Bronchial epithelial cell (primary cell): ENCODE measurements around the gene CDK6. TPM values are rescaled to one million over a fixed set of nuclear protein-coding genes. Genes with fewer than 3 reads are reported as not detected.

Source experiments
- DNase-seq: peaks from one replicate; pipeline ENCODE4 v3.0.0-alpha.2; 2010; ENCODE audit warnings: low read depth
- FAIRE-seq: peaks from 2 replicates; lab custom pipeline; 2011; peaks lifted over from hg19 to GRCh38; lab: Jason Lieb, UNC
- H3K27me3 ChIP-seq: 2 replicates; pipeline ENCODE4 v1.5.1; 2011; ENCODE audit warnings: low read length; ENCODE audit not compliant: control insufficient read depth, insufficient read depth
- H3K36me3 ChIP-seq: 2 replicates; pipeline ENCODE4 v1.5.1; 2011; ENCODE audit warnings: low read length; ENCODE audit not compliant: control insufficient read depth, insufficient read depth
- H3K4me3 ChIP-seq: 2 replicates; pipeline ENCODE4 v1.5.1; 2011; ENCODE audit warnings: mild to moderate bottlenecking, low read depth, low read length, control low read depth
- total RNA-seq: library from RNA; depleted of rRNA; stranded (reverse); fragments of >200 nt; gene quantifications from 2 replicates; pipeline ENCODE4 v1.2.1, GENCODE V29; 2014
- TF ChIP-seq, protein P1 (sequence below): IDR thresholded peaks from 2 replicates; pipeline ENCODE4 v1.5.1; 2011; ENCODE audit warnings: mild to moderate bottlenecking, moderate library complexity, low read length, control low read depth, inconsistent platforms; ENCODE audit not compliant: insufficient read depth, severe bottlenecking

Gene CDK6
- total RNA-seq, 1 donor from 2014 or later = 52.9 TPM

DNA sequence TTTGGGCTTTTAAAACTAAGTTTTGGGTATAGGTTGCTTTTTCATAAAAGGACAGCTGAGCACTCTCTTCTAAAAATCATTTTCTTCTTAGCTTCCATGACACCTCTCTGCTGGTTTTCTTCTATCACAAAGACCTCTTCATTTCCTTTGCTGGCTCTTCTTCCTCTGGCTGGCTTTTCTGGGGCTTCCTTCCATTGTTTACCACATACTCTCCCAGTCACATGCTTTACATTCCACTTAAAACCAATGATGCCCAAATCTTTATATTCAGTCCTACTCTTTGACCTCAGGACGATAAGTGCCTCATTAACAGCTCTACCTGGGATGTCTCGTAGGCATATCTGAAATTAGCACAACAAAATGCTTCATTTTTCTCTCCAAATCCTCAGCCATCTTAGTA is 273.0 kb downstream of the CDK6 start:
- H3K4me3 ChIP-seq = no peak overlapping the region
- H3K27me3 ChIP-seq = no peaks in the 10 kb centered on the region
- TF ChIP-seq, protein P1, sequence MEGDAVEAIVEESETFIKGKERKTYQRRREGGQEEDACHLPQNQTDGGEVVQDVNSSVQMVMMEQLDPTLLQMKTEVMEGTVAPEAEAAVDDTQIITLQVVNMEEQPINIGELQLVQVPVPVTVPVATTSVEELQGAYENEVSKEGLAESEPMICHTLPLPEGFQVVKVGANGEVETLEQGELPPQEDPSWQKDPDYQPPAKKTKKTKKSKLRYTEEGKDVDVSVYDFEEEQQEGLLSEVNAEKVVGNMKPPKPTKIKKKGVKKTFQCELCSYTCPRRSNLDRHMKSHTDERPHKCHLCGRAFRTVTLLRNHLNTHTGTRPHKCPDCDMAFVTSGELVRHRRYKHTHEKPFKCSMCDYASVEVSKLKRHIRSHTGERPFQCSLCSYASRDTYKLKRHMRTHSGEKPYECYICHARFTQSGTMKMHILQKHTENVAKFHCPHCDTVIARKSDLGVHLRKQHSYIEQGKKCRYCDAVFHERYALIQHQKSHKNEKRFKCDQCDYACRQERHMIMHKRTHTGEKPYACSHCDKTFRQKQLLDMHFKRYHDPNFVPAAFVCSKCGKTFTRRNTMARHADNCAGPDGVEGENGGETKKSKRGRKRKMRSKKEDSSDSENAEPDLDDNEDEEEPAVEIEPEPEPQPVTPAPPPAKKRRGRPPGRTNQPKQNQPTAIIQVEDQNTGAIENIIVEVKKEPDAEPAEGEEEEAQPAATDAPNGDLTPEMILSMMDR = no peak
- DNase-seq (no peak), FAIRE-seq (no peak)
- H3K36me3 ChIP-seq = peaks cover 7% of the 10 kb centered on the region

DNA sequence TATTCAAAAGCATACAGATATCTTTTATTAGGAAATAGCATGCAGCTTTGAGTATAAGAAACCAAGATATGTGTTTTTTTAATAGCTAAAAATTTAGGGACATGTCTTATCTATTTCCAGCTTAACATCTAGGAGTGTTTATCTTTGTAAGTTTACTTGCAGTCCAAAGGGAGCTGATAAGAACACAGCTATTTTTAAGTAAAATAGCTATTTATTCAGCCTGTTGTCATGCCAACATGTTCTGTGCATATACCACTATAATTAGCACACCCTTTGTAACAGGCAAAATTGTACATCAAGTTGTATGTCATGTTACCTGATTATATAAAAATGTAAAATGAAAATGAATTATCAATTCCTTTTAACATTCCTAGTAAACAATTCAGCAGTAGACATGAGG is 275.8 kb downstream of the CDK6 start:
- Histone ChIP-seq H3K4me3 (no peak overlapping the region), H3K36me3 (peaks cover 2% of the 10 kb centered on the region), H3K27me3 (no peaks in the 10 kb centered on the region)
- TF ChIP-seq, protein P1 = no peak
- FAIRE-seq (no peak), DNase-seq (no peak)

DNA sequence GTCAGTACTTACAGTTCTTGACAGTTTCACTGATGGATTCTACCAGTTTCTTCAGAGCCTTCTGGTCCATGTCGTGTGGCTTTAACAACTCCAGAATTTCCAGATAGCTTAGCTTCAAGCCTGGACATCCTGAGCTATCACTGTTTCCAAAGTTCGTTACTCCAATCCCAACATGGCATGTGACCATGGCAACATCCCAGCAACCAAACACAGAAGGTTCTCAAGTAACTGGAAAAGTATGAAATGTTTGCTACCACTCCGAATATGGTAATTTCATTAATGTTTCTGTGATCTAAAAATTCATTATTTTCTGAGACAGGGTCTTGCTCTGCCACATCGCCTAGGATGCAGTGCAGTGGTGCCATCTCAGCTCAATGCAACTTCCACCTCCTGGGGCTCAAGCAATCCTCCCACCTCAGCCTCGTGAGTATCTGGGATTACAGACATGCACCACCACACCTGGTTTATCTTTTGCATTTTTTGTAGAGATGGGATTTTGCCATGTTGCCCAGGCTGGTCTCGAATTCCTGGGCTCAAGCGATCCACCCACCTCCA is 278.5 kb downstream of the CDK6 start:
- H3K36me3 ChIP-seq = peaks cover under 1% of the 10 kb centered on the region
- TF ChIP-seq, protein P1 = no peak
- DNase-seq = no peak
- H3K4me3 ChIP-seq = no peak overlapping the region
- no peak for FAIRE-seq
- no peaks in the 10 kb centered on the region for H3K27me3 ChIP-seq

DNA sequence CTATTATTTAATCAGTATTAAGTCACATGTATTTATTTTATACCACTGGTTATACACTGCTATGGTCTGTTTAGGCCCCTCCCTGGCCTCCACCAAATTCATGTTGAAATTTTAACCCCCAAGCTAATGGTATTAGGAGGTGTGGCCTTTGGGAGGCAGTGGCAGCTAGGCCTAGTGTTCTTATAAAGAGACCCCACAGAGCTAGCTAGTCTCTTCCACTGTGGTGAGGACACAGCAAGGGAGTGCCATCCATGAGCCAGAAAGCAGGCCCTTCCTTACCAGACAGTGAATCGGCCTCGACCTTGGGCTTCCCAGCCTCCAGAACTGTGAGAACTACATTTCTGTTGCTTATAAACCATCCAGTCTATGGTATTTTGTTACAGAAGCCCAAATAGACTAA is 279.1 kb downstream of the CDK6 start:
- TF ChIP-seq, protein P1 = no peak
- DNase-seq = no peak
- no peaks in the 10 kb centered on the region for H3K36me3 ChIP-seq
- no peak for FAIRE-seq
- H3K4me3 ChIP-seq = no peak overlapping the region
- H3K27me3 ChIP-seq = no peaks in the 10 kb centered on the region

Other genes with a start within 250 kb of the CDK6 start
- 11.1 and 19.8 TPM in 2 replicates for gene FAM133B, start 246.2 kb downstream of the CDK6 start, total RNA-seq